Stimulated activated CD8-positive, alpha-beta memory T cell treated with anti-CD3 and anti-CD28 coated beads, Interleukin-4, amount 100 ng/mL, for 24 hours (primary cell): Measurements from ENCODE around the gene NDUFB4.
"Not testable (repeated sequence)": the region's sequence is repeated elsewhere in the genome, so short reads cannot be mapped to it uniquely, and the experiment has no call there.

Experiments used
- DNase-seq: peaks from one replicate; pipeline ENCODE4 v3.0.0-alpha.2; 2020; ENCODE audit warnings: low read depth

NDUFB4 gene

DNA sequence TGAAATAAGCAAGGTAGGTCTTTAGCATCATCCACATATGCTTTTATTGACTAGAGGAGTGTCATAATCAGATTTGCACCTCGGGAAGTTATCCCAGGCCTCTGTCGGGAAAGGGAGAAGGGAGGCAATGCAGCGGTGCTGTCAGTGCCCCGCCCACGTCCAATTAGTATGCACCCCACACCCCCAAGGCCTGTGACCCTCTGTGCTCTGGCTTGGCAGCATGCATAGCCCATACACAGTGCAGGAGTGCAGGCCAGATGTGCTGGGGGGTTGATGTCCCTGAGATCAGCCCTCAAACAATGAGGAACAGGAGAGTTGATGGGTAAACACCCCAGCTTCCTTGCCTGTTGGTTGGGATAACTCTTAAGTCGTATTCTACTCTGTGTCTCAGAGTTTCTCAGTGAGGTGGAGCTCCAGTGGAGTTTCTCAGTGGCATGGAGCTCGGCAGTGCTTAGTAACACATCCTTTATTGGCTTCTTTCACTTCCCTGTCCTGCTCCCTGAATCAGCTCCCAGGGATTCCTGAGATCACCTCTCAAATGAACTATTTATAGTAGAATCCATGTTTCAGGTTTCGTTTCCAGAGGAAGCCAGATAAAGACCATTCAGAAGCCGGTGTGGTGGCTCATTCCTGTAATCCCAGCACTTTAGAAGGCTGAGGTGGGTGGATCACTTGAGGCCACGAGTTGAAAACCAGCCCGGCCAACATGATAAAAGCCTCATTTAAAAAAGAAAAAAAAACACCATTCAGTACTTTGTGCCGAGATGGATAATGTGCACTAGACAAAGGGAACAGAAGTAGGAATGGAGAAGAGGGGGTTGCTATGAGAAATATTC lies 26.7 kb upstream of the NDUFB4 start:
- no peak for DNase-seq

DNA sequence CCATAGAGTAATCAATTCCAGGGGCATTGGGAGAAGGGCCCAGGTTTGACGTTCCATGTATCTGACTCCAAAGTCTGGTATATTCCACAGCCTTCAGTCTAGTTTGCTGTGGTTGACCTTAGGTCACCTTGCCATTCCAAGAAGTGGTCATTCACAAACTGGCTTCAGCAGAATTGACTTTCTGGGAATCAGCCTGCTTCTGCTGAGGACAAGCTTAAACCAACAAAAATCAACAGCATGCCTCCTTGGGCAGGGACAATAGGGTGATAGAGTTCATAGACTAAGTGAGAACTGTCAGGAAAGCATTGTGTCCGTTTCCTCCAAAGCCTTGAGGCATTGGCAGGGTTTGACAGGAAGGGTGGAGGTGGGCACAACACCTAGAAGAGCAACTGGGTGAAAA lies 24.1 kb upstream of the NDUFB4 start:
- DNase-seq: no peak

DNA sequence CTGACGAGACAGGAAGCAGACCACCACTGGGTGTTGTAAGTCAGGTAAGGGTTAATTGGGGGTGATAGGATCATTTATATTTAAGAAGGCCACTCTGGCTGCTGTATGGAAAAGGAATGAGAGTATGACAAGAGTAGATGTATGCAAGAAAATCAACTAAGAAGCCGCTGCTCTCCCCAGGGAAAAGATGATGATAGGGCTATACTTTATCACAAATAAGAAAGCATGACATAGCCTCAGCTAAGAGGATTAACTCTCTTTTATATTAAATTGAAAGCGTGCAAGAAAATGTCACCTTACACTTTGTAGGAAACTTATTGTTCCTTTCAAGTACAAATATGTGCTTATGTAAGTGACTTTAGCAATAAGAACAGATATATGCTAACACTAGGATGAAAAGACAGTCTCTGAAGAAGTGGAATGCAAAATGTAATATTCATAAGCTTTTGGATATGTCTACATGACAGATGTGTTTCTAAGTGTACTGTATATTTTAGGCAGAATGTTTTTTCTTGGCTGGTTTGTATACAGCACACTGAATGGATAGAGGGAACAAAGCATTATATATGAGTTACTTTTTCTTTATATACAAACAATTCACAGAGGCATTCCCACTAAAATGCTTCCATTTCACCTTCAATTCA lies 8.7 kb upstream of the NDUFB4 start:
- no peak for DNase-seq

DNA sequence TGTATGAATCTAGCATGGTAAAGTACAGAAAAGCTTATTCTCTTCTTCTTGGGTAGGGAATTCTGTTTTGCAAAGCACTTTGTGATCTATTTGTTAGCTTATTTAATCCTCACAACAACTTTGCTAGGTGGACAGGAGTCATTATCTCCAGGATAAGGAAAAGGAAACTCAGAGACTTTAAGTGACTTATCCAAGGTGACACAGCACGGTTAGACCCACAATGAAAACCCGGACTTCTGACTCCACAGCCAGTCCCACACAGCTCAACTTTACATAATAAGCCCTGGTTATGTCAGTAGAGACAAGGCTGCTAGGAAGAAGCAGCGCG lies 384 bp upstream of the NDUFB4 start:
- no peak for DNase-seq

DNA sequence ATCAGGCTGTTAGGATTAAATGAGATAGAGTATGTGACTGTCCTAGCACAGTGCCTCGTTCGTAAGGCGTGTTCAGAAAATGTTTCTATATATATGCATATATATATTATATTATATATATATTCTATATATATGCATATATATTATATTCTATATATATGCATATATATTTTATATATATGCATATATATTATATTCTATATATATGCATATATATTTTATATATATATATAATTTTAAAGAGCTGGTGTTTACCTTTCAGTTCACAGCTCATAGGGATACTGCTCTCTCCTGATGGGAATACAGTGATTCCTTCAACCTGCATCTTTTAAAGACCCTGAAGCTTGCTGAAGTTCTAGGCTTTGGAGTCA lies 702 bp downstream of the NDUFB4 start:
- no peak for DNase-seq

DNA sequence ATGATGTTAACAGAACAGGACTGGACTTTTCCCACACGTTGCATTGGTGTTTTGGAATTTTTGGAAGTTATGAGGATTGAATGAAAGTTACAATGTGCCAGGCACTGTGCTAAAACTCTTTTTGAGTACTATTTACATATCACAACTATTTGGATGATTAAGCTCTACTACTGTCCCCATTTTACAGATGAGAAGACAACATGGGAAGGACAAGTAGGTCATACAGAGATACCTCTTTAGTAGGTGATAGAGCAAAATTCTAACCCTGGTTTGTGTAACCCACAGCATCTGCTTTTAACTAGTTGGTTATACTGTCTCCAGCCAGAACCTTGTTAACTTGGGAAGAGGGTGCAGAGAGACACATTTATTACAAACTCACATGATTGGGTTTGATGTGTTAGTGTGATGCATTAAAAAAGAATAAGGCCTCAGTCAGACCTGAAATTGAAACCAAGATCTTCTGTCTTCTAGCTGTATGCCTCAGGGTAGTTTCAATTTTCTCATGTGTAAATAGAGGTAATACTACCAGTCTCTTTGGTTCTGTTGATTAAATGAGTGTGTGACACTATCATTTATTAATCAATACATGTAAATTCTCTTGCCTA lies 1.4 kb downstream of the NDUFB4 start:
- no peak for DNase-seq

DNA sequence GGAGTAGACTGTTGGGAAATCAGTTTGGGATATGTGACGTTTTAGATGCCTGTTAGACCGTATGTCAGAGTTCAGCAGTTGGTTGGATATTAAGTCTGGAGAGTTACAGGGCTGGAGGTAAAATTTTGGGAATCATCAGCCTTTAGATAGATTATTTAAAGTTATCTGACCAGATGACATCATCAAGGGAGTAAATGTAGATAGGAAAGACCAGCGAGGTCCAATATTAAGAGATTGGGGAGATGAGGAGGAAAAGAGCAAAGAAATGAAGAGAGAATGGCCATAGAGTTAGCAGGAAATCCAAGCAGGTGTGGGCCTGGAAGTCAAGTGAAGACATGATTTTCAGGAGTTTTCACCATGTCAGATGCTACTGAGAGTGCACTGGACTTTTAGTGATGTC lies 3.1 kb downstream of the NDUFB4 start:
- DNase-seq: no peak

DNA sequence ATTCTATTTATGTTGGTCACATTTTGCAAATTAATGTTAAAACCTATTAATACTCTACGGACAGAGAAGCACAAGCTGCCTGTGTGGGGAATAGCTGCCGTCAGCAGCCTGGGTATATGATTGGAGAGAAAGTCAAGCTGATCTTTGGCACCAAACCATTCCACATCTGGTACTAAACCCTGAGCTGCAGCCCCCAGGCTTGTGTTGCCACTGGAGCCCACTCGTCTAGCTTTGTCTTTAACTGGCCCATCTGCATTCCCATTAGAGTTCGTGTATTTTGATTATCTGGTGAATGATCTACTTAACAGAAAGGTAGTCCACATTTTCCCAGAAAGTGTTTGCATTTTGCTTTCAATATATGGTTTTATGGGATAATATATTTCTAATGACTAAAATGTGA lies 5.4 kb downstream of the NDUFB4 start:
- DNase-seq: no peak

DNA sequence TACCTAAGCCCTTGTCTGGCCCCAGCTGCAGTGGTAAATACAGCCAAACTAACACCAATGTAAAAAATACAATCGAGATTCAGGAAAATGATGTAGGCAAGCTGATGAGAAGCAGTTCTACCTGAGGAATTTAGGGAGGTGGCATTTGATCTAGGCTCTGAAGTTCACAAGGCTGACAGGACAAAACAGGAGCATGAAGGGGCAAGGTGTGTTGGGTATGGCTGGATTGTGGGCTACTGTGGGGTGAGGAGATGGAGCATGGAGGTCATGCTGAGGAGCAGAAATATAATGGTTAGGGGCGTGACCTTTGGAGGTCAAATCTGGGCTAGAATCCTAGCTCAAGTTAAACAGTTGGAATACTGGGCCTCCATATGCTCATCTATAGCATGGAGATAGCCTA lies 6.5 kb downstream of the NDUFB4 start:
- DNase-seq: no peak

DNA sequence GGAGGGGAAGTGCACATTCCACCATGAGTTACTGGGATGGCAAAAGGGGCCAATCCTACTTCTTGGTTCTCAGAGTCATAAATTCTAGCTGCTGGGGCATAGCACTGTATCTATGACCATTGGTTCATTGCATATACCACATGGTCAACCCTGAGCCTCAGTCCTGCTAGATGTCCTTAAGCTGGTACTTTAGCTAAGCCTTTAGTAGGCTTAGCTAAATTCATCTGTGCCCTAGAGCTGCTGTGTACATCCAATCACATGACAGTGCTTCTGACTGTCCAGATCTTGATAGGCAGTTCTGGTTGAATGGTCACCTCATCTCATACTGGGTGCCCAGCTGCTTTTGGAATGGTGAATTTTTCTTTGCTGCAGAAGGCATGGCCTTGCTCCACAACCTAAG lies 8.2 kb downstream of the NDUFB4 start:
- DNase-seq: no peak

DNA sequence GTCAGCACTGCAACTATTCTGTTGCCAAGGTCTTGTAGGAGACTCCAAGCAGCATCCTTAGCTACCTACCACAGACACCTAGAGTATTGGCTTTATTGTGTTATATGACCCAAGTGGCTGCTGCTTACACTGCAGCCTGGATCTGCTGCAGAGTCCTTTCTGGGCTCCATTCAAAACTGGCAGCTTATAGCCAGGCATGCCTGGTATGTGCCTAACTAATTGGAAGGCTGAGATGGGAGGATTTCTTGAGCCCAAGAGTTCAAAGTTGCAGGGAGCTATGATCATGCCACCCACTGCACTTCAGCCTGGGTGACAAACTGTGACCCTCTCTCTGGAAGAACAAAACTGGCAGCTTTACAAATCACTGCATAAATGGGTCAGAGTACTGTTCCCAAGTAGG lies 8.6 kb downstream of the NDUFB4 start:
- no peak for DNase-seq

DNA sequence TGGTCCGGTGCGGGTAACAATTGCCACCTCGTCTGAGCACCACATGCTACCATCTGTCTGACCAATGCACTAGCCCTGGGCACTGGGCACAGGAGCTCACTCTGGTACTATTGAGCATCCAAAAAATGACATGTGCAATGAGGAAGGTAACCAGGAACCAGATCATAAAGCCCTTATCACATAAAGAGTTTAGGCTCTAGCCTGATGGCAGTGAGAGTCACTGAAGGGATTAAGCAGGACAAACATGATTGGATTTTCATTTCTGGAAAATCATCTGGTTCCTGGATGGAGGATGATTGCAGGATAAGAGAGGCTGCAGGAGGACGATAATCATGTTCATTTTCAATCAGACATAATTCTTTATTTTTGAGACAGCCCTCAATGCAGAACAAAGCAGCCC lies 12.4 kb downstream of the NDUFB4 start:
- DNase-seq: no peak

DNA sequence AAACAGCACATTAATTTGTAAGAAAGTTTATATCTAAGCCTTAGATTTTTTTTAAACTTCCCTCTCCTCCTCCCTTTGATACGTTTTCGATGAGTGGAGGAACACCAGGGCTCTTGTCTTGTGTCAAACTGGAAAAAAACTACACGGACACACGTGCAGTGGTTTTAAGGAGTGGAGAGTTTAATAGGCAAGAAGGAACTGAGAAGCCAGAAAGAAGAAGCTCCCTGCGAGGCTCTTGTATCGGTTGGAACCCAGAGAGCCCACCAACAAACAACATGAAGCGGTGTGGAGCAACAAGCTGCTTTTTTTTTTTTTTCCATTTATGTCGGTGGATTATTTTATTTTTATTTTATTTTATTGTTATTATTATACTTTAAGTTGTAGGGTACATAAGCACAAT lies 18.6 kb downstream of the NDUFB4 start:
- DNase-seq: no peak

DNA sequence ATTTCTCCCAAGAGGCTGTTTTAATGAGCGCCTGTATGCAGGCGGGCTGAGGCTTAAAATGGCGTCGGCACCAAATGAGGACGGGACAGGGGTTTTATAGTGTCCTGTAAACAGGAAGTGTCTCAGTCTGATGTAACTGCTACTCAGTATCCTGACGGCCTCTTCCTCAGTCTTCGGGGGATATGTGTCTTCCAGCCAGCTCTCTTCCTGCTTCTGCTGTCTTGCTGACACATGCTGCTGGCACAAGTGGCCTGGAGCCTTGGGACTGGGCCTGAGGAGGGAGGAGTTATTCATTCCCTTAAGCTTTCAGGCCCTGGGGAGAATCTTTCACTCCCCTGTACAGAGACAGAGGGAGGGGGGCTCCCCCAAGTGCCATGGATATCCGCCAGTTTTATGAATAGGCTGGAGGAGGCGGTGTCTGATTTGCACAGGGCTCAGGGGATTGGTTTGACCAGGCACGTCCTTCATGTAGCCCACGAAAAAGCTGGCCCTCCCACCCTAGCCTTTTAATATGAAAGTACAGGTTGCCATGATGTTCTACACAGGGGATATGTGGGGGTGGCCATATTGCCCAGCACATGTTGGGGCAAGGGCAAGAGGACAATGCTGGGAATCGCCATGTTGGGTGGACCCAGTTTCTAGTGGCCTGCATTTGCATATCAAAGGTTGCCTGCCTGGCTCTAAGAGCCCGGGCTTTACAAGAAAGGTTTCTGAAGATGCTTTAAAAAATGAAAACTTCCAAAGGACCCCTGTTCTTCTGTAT lies 19.9 kb downstream of the NDUFB4 start:
- no peak for DNase-seq

DNA sequence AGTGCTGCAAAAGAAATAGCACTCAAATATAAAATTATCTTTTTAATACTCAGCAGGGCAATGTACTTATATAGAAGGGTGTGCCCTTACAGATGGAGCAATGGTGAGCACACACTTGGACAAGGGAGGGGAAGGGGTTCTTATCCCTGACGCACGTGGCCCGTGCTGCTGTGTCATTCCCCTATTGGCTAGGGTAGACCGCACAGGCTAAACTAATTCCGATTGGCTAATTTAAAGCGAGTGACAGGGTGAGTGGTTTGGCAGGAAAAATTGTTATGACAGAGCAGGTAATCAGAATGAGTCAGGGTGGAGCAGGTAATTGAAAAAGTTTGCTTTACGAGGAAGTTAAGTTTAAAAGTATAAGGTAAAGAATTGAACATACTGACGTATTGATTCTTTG lies 20.6 kb downstream of the NDUFB4 start:
- not testable (repeated sequence) for DNase-seq

DNA sequence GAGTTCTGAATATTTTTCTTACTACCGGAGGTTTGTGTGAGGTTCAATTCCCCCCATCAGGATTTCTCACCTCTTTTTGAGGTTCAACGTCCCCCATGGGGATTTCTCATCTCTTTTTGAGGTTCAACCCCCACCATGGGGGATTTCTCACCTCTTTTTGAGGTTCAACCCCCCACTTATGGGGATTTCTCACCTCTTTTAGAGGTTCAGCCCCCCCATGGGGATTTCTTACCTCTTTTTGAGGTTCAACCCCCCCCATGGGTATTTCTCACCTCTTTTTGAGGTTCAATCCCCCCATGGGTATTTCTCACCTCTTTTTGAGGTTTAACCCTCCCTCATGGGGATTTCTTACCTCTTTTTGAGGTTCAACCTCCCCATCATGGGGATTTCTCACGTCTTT lies 26.3 kb downstream of the NDUFB4 start:
- DNase-seq: no peak

DNA sequence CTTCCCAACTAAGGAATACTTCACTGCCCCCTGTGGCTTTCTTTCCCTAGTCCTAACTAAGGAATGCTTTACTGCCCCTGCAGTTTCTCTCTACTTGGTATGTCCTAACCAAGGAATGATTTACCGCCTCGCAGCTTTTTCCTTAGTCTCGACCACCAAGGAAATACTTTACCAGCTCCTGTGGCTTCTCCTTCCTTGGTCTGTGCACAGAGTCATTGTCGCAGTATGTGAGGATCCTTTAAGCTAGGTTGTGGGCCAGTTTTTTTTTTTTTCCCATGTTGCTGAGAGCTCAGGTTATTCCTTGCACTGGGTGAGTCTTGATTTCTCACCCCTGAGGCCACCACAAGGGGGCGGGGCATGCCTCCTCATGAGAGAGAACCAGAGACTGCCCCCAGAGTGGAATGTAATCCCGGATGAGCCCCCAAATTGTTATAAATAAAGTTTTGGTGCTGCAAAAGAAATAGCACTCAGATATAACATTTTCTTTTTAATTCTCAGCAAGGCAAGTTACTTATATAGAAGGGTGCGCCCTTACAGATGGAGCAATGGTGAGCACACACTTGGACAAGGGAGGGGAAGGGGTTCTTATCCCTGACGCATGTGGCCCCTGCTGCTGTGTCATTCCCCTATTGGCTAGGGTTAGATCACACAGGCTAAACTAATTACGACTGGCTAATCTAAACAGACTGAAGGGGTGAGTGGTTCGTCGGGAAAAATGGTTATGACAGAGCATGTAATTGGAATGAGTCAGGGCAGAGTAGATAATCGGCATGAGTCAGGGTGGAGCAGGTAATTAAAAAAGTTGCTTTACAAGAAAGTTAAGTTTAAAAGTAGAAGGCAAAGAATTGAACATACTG lies 27.0 kb downstream of the NDUFB4 start:
- DNase-seq: no peak

DNA sequence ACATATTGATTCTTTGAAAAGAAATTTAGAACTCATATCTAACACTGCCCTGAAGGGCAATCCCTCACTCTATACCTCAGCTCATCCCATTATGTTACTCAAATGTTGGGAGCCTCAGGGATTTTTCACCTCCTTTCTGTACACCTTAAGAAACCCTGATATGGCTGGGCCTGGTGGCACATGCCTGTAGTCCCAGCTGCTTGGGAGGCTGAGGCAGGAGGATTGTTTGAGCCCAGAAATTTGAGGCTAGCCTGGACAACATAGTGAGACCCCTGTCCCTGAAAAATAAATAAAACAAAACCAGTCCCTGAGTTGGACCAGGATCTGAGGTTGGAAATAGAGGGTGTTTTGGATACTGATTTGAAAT lies 27.6 kb downstream of the NDUFB4 start:
- DNase-seq: no peak

DNA sequence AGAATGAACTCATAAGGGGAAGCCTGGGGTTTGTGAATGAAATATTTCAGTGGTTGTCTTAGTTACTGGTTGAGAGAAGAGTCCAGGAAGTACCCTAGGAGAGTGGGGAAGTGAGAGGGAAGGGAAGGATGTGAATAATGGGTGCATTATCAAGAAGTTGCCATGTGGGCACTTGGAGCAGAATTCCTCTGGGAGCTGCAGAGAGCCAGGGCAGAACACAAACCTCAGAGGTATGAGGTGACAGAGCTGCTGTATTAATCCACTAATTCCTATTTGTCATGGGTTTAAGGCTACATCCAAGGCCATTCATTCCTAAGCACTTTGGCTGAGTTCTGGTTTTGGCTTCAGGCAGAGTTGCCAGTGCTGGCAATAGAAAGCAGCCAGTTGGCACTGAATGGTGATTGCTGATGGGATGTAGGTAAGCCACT lies 29.0 kb downstream of the NDUFB4 start:
- DNase-seq: no peak

DNA sequence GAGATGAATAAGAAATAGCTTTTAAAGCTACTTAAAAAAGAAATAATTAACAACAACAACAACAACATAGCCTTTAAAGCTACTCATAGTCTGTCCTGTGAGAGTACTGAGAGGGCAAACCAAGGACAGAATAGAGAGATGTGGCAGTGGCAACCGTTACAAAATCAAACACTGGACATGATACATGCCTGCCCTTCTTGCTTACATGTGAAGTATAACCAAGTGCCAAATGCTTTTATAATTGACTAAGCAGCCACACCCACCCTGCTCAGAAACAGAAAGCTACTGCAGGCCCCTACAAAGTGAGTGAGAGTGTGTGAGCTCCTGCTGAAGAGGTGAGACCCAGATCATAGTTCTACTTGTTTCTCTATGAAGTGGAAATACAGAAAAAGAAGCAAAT lies 38.4 kb downstream of the NDUFB4 start:
- no peak for DNase-seq

DNA sequence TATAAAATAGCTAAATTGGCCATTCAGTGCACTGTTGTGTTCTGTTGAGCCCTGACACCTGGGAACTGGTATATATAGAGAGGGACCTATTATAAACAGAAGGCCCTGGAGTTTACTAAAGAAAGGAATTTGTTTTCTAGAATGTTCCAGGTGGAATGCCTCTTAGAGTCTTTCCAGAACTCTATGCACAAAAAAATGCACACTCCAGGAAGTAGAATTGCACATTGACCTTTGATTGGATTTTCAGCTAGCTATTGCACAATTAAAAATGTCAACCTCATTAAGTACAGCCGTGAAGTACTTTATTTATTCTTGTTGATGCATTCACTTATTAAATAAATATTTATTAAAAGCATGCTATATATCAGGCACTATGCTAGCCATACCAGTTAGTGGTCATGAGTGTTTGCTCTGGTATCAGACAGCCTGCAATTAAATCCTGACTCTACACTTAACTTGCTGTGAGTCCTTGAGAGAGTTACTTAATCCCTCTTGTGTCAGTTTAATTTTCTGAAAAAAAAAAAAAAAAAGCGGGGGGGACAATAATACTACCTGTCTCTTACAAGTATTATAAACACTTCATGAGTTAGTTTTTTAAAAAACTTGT lies 40.8 kb downstream of the NDUFB4 start:
- no peak for DNase-seq
